Forelimb muscle (tissue), 1 donor: ENCODE data around the gene CHST15. TPM values are rescaled to one million over a fixed set of nuclear protein-coding genes. Genes with fewer than 3 reads are reported as not detected.

Experiments used
- DNase-seq: peaks from one replicate; pipeline ENCODE4 v3.0.0-alpha.2; 2013; ENCODE audit warnings: low read depth
- polyA plus RNA-seq: library from polyadenylated mRNA; unstranded; fragments of 120-200 nt; gene quantifications from one replicate; pipeline ENCODE4 v1.2.1, GENCODE V29; 2013; ENCODE audit not compliant: insufficient read length

CHST15 gene
- polyA plus RNA-seq, 1 donor = 13.9 TPM

GRCh38 chr10:124030061-124030460 is 63.3 kb downstream of the CHST15 start:
- no peak for DNase-seq

- no peak for DNase-seq
These were observed 63.8 kb downstream of the CHST15 start for GRCh38 chr10:124029559-124029958.

- no peak for DNase-seq
These were observed 64.5 kb downstream of the CHST15 start for GRCh38 chr10:124028700-124029480.

GRCh38 chr10:124027651-124028050 is 65.7 kb downstream of the CHST15 start:
- DNase-seq = no peak

GRCh38 chr10:124027031-124027611 is 66.3 kb downstream of the CHST15 start:
- no peak for DNase-seq

GRCh38 chr10:124026589-124026939 is 66.8 kb downstream of the CHST15 start:
- DNase-seq = no peak

- DNase-seq = no peak
These were observed 67.5 kb downstream of the CHST15 start for GRCh38 chr10:124025660-124026588.

- no peak for DNase-seq
These were observed 68.2 kb downstream of the CHST15 start for GRCh38 chr10:124025152-124025551.

- no peak for DNase-seq
These were observed 71.3 kb downstream of the CHST15 start for GRCh38 chr10:124022066-124022465.

- DNase-seq = no peak
These were observed 72.2 kb downstream of the CHST15 start for GRCh38 chr10:124020981-124021815.

- DNase-seq = no peak
These were observed 73.3 kb downstream of the CHST15 start for GRCh38 chr10:124019886-124020797.

- DNase-seq = no peak
These were observed 74.4 kb downstream of the CHST15 start for GRCh38 chr10:124018886-124019525.

GRCh38 chr10:124017729-124018128 is 75.7 kb downstream of the CHST15 start:
- no peak for DNase-seq

GRCh38 chr10:124016804-124017375 is 76.5 kb downstream of the CHST15 start:
- no peak for DNase-seq

GRCh38 chr10:124015991-124016390 is 77.4 kb downstream of the CHST15 start:
- DNase-seq = no peak

GRCh38 chr10:124014416-124015154 is 78.8 kb downstream of the CHST15 start:
- no peak for DNase-seq

- DNase-seq = no peak
These were observed 79.5 kb downstream of the CHST15 start for GRCh38 chr10:124013916-124014315.

- DNase-seq = no peak
These were observed 80.4 kb downstream of the CHST15 start for GRCh38 chr10:124012991-124013390.

GRCh38 chr10:124012583-124012982 is 80.8 kb downstream of the CHST15 start:
- no peak for DNase-seq
